Activated CD4-positive, CD25-positive, alpha-beta regulatory T cell treated with anti-CD3 and anti-CD28 coated beads, Interleukin-2, amount 50 U/mL, for 16 hours (primary cell): ENCODE measurements around the gene FSIP1.

ENCODE experiments used
- DNase-seq: peaks from one replicate; pipeline ENCODE4 v3.0.0-alpha.2; 2020; ENCODE audit warnings: low read depth, low spot score

Gene FSIP1

GRCh38 chr15:39720621-39721611, 61.7 kb downstream of the FSIP1 start:
- DNase-seq: no peak

- DNase-seq: no peak
These were observed 62.6 kb downstream of the FSIP1 start for GRCh38 chr15:39720081-39720480.

- no peak for DNase-seq
These were observed 63.5 kb downstream of the FSIP1 start for GRCh38 chr15:39719109-39719508.

GRCh38 chr15:39717134-39717533, 65.5 kb downstream of the FSIP1 start:
- DNase-seq: no peak

- no peak for DNase-seq
These were observed 68.4 kb downstream of the FSIP1 start for GRCh38 chr15:39714251-39714650.

GRCh38 chr15:39713846-39714245, 68.8 kb downstream of the FSIP1 start:
- no peak for DNase-seq

- DNase-seq: no peak
These were observed 72.0 kb downstream of the FSIP1 start for GRCh38 chr15:39710681-39711080.

GRCh38 chr15:39709941-39710340, 72.7 kb downstream of the FSIP1 start:
- DNase-seq: no peak

- DNase-seq: no peak
These were observed 76.4 kb downstream of the FSIP1 start for GRCh38 chr15:39706206-39706605.

- DNase-seq: no peak
These were observed 78.0 kb downstream of the FSIP1 start for GRCh38 chr15:39704689-39705088.

- no peak for DNase-seq
These were observed 78.4 kb downstream of the FSIP1 start for GRCh38 chr15:39704235-39704634.

GRCh38 chr15:39701988-39702387, 80.7 kb downstream of the FSIP1 start:
- no peak for DNase-seq

GRCh38 chr15:39700375-39700700, 82.3 kb downstream of the FSIP1 start:
- no peak for DNase-seq

GRCh38 chr15:39699516-39700374, 82.9 kb downstream of the FSIP1 start:
- DNase-seq: no peak

- no peak for DNase-seq
These were observed 83.9 kb downstream of the FSIP1 start for GRCh38 chr15:39698444-39699390.

- no peak for DNase-seq
These were observed 85.1 kb downstream of the FSIP1 start for GRCh38 chr15:39697509-39697908.

GRCh38 chr15:39695793-39696192, 86.8 kb downstream of the FSIP1 start:
- DNase-seq: no peak

- no peak for DNase-seq
These were observed 90.0 kb downstream of the FSIP1 start for GRCh38 chr15:39692356-39693327.

- no peak for DNase-seq
These were observed 91.6 kb downstream of the FSIP1 start for GRCh38 chr15:39690881-39691634.
